ENCODE results near the gene TMCO6. TPM values are rescaled to one million over a fixed set of nuclear protein-coding genes. Genes with fewer than 3 reads are reported as not detected.

Gene TMCO6
- total RNA-seq, 1 donor from 2014 or later, result 31.9 TPM

DNA sequence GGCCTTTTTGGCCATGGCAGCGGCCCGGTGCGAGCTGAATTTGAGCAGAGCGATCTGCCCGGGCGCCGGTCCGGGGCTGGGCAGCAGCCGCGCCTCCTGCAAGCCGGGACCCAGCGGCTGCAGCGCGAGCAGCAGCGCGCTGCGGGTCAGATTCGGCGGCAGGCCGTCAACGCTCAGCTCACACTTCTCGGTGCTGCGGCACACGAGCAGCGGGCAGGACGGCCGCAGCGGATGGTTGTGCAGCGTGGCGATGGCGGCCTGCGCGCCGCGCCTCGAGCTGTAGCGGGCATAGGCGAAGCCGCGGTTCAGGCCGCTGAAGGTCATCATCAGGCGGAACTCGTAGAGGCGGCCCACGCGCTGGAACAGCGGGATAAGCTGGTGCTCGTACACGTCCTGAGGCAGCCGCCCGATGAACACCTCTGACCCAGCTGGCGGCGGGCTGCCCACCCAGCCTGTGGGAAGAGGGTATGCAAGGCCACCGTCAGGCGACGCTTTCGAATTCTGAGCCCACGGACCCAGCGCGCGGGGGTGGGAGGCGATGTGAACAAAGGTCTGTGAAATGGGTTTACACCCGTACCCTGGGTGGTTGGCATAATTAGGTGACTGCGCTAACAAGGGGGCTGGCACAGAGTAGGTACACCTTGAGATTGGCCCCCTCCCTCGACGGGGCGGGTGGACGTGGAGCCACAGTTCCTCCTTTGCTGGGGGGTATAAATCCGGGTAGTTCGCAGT, 33.4 kb downstream of the TMCO6 start:
- DNase-seq (ENCODE audit: extremely low read depth, low read depth, low spot score), result no peak

DNA sequence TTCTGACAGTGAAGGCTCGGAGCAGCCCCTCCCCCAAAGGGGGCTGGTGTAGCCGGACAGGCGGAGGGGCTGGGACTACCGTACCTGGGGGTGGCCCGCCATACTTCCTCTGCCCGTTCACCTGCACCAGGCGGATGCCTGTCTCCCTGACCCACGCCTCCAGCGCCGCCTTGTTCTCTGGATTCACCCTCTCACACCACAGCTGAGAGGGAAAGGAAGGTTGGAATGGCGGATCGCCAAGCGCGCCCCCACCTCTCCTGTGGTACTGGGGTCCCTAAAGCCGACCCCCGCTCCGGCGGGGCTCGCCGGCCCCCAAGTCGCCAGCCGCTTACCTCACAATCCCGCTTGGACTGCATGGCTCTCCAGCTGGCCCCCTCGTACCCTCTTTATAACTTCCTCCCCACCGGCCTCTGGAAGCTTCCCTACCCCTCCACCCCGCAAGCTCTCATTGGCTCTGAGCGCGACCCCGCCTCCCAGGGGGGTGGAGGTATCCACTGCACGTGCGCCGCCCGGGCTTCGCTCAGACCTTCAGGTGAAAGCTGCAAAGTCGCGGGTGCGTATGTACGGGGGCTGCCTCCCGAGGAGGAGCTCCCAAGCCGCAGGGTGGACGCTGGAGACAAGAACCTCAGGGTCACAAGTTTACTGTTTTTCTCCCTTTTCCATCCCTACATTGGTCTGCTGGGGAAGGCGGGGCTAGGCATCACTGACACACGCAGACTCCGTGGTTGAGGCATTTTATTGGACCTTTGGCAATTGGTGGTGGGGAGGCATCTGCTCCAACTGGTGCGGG, 34.1 kb downstream of the TMCO6 start, which contains the start of gene DND1:
DND1 (minus strand) TSS at position 390 of the 790 bp plus-strand sequence; CDS start at position 356, 34 bp downstream.
- DNase-seq (ENCODE audit: extremely low read depth, low read depth, low spot score), result no peak

DNA sequence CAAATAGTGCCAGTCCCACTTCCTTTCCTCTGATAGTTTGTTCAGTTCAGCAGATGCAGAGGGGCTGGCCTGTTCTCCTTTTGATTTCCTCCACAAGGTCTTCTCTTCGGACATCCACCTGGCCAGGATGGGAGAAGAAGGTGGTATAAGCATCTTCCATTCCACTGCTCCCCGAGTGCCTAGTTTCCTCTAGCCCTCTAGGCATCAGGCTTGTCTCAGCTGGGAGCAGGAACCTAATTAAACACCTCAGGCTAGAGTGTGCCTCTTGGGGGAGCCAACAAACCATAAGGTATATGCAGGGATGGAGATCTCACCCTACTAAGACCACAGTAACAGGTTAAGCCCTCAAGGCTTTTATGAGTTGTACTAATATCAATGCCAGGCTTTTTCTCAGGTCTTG, 35.0 kb downstream of the TMCO6 start:
- no peak for DNase-seq (ENCODE audit: extremely low read depth, low read depth, low spot score)

DNA sequence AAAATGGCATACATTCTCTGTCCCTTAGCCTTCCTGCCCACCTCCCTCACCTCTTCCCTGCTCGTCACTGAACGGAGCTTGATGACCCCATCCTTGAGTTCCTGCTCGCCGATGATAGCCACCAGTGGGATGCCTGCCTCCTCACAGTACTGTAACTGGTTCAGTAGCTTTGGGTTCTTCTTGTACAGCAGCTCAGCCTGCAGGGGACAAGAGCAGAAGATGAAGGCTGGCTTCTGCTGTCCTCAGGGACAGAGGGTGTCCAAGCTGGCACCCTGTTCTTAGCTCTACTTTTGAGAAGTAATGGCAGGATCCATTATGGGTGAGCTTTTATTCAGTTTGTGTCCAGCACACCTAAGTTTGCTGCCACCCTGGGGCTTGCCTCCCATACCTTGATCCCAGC, 35.4 kb downstream of the TMCO6 start:
- DNase-seq (ENCODE audit: extremely low read depth, low read depth, low spot score), result no peak

DNA sequence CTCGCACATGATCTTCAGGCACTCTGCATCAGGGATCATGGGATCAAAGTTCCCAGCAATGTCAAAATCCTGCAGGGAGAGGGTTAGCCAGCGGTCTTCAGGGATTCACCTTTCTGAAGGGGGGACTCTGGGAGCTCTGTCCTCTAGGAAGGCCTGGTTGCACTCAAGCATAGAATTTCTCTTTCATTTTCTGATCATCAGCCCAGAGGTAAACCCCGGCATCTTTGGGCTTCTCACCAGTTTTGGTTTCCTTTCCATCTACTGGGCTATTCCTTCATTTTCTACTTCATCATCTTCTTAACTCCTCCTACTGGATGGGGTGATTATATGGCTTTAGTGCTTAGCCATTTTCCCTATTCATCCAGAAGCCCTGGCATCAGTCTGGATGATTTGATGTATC, 38.7 kb downstream of the TMCO6 start:
- DNase-seq (ENCODE audit: extremely low read depth, low read depth, low spot score), result no peak

DNA sequence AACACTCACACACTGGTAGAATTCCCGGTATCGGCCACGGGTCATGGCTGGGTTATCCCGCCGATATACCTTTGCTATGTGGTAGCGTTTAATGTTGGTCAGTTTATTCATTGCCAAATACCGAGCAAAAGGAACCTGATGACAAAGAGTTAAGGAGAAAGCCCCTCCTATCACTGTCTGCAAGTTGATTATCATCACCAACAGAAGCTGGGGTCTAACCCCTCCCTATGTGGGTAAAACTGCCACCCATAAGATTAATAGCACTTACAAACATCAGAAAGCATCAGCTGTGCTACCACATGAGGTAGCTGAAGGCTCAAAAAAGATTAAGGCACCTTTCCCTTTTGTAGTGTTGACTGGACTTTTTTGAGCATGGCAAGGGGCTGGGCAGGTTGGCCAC, 39.7 kb downstream of the TMCO6 start:
- DNase-seq (ENCODE audit: extremely low read depth, low read depth, low spot score), result no peak

DNA sequence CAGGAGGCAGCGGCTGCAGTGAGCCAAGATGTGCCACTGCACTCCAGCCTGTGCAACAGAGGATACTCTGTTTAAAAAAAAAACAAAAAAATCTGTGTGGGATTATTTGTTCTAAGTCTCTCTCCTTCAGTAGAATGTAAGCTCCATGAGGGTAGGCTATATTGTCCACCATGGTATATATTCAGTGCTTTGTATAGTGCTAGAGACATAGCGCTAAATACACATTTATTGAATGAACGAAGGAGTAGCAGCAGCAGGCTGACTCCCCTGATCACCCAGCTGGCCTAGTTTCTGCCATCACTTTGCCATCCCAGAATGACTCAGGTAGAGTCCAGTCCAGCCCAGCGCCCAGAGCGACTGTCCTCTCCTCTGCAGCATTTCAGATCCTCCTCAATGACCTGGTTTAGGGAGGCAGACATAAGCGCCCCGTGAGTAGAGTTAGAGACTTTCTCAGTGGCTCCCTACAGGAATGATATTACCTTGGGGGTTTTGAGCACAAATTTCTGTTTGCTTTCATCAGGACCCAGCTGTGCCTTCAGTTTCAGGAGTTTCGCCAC, 51.2 kb downstream of the TMCO6 start:
- no peak for DNase-seq (ENCODE audit: extremely low read depth, low read depth, low spot score)

DNA sequence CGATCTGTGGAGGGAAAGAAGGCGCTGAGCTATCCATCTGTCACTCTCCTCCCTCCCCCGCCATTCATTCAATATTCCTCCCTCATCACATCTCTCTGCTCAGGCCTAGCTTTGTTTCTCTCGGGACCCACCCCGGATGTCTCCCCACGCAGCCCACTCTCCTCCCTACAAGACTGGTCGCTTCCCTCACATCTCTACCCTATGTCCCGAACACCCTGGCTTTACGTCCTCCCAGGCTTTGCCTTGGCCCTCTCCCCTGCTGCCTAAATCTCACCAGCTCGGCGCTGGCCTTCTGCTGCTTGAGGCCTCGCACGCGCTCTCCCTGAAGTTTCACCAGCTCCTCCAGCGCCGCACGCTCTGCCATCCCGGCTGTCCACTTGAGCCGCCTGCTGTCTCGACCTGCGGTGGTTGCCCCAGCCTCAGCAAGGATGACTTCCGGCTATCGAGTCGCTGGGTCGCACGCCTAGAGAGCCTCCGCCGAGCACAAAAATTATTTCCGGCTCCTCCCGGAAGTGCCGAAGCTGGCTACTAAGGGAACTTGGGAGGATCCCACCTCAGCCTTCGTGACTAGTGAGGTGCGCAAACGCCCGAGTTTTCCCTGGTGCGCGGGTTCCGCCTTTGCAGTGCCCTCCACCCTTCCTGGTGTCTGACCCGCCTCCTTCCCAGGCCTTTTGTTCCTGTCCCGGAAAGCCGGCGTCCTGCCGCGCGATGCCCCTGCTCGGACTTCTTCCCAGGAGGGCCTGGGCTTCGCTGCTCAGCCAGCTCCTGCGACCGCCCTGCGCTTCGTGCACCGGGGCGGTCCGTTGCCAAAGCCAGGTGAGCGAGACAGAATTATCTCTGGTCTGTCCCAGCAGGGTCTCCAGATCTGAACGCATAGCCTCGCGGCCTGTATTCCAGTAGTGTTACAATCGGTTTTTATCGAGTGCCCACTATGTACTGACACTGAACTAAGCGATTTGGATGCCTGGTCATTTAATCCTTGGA, 52.0 kb downstream of the TMCO6 start, which contains the start of the genes HARS1 and HARS2:
HARS1 (minus strand) TSS at position 430 of the 984 bp plus-strand sequence; CDS start at position 364, 66 bp downstream.
HARS2 (plus strand) TSS at position 515 of the 984 bp plus-strand sequence; CDS start at position 709, 194 bp downstream.
- DNase-seq (ENCODE audit: extremely low read depth, low read depth, low spot score), result peak; percentile 74

DNA sequence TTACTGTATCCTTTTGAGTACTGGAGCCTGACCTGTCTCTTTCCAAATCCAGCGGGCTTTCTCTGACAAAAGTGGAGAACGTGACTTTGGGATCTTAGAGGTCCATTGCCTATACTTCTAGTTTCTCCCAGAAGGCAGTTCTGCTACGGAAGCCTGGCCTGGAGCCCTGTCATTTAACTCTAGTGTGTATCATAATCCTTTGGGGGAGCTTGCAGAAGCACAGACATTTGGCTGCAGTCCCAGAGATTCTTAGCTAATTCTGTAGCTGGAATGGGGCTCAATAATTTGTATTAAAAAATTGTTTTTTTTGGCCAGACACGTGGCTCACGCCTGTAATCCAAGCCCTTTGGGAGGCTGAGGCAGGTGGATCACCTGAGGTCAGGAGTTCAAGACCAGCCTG, 55.0 kb downstream of the TMCO6 start:
- DNase-seq (ENCODE audit: extremely low read depth, low read depth, low spot score), result no peak

Other genes with a start within 250 kb of the TMCO6 start
- gene ANKHD1, start 237.6 kb upstream of the TMCO6 start, total RNA-seq, result 42.1 and 59.7 TPM in 2 replicates
- gene EIF4EBP3, start 91.8 kb upstream of the TMCO6 start, total RNA-seq, result 1.3 and 3.0 TPM in 2 replicates
- gene SRA1, start 82.0 kb upstream of the TMCO6 start, total RNA-seq, result 24.3 and 38.4 TPM in 2 replicates
- 10.4 and 16.5 TPM in 2 replicates for gene APBB3, start 74.9 kb upstream of the TMCO6 start, total RNA-seq
- 42.1 and 47.1 TPM in 2 replicates for gene SLC35A4, start 74.6 kb upstream of the TMCO6 start, total RNA-seq
- gene CD14, start 6.3 kb upstream of the TMCO6 start, total RNA-seq, result 0.23 TPM in 1 of 2 replicates, not detected in the other
- 44.9 and 58.9 TPM in 2 replicates for gene NDUFA2, start 8.2 kb downstream of the TMCO6 start, total RNA-seq
- gene IK, start 8.4 kb downstream of the TMCO6 start, total RNA-seq, result 76.4 and 90.9 TPM in 2 replicates
- 20.5 and 21.3 TPM in 2 replicates for gene WDR55, start 25.5 kb downstream of the TMCO6 start, total RNA-seq
- 0.29 and 1.1 TPM in 2 replicates for gene DND1, start 34.1 kb downstream of the TMCO6 start, total RNA-seq
- 76.7 and 101 TPM in 2 replicates for gene HARS1, start 51.9 kb downstream of the TMCO6 start, total RNA-seq
- 28.4 and 32.1 TPM in 2 replicates for gene HARS2, start 52.0 kb downstream of the TMCO6 start, total RNA-seq
- gene ZMAT2, start 61.0 kb downstream of the TMCO6 start, total RNA-seq, result 21.1 and 24.3 TPM in 2 replicates
- gene PCDHA1, start 146.7 kb downstream of the TMCO6 start, total RNA-seq, result 0.06 TPM in 1 of 2 replicates, not detected in the other
- 0.15 TPM in 1 of 2 replicates, not detected in the other for gene PCDHA2, start 155.4 kb downstream of the TMCO6 start, total RNA-seq
- 0.05 and 0.35 TPM in 2 replicates for gene PCDHA3, start 161.6 kb downstream of the TMCO6 start, total RNA-seq
- gene PCDHA4, start 167.6 kb downstream of the TMCO6 start, total RNA-seq, result 0.29 TPM in 1 of 2 replicates, not detected in the other
- 0.18 TPM in 1 of 2 replicates, not detected in the other for gene PCDHA5, start 182.2 kb downstream of the TMCO6 start, total RNA-seq
- gene PCDHA6, start 188.5 kb downstream of the TMCO6 start, total RNA-seq, result 0.23 and 0.58 TPM in 2 replicates
- gene PCDHA7, start 194.8 kb downstream of the TMCO6 start, total RNA-seq, result 0.05 and 0.64 TPM in 2 replicates
- 0.18 TPM in 1 of 2 replicates, not detected in the other for gene PCDHA8, start 201.7 kb downstream of the TMCO6 start, total RNA-seq
- gene PCDHA9, start 208.9 kb downstream of the TMCO6 start, total RNA-seq, result 0.06 and 0.19 TPM in 2 replicates
- gene PCDHA10, start 216.4 kb downstream of the TMCO6 start, total RNA-seq, result under 0.01 and 0.47 TPM in 2 replicates
- 0.23 TPM in 1 of 2 replicates, not detected in the other for gene PCDHA11, start 229.5 kb downstream of the TMCO6 start, total RNA-seq
- not detected in 2 replicates for gene PCDHA12, start 235.9 kb downstream of the TMCO6 start, total RNA-seq
- 0.10 and 0.12 TPM in 2 replicates for gene PCDHA13, start 242.7 kb downstream of the TMCO6 start, total RNA-seq

Data from glomerular endothelial cell (primary cell).